Pancreas (tissue), 10 donors: ENCODE measurements around the gene TESMIN. TPM values are rescaled to one million over a fixed set of nuclear protein-coding genes. Genes with fewer than 3 reads are reported as not detected.

Experiments used
- ATAC-seq, 4 donors: fragments of 200-7000 bp; cut with Tn5 transposase; one replicate each; pipeline versions ENCODE4 v1.8.0 to v1.9.1; 2020; ENCODE audit warnings: mild to moderate bottlenecking in 4 of 4, moderate library complexity in 4 of 4
- DNase-seq, 6 donors: peaks; one replicate each; pipeline ENCODE4 v3.0.0-alpha.2; 2020
- FAIRE-seq: peaks from 2 replicates; lab custom pipeline; 2012; peaks lifted over from hg19 to GRCh38; lab: Jason Lieb, UNC
- H3K27ac ChIP-seq, 4 donors: fragments of 200-600 bp; sonication (generic); 1 replicate in 3 of 4; 2 replicates in 1 of 4; pipeline versions ENCODE4 v1.5.0 to v1.8.0; 2020
- H3K27me3 ChIP-seq, 4 donors: fragments of 200-600 bp; one replicate each; pipeline ENCODE4 v1.8.0; 2021
- H3K36me3 ChIP-seq, 3 donors: fragments of 200-600 bp; sonication (generic) in 1 of 3; one replicate each; pipeline versions ENCODE4 v1.5.0 to v1.8.0; 2020 to 2021
- H3K4me1 ChIP-seq, 3 donors: fragments of 200-600 bp; one replicate each; pipeline ENCODE4 v1.8.0; 2021
- H3K4me3 ChIP-seq, 4 donors: fragments of 200-600 bp; sonication (generic) in 2 of 4; one replicate each; pipeline versions ENCODE4 v1.5.0 to v1.8.0; 2020 to 2021
- H3K9me3 ChIP-seq, 4 donors: fragments of 200-600 bp; one replicate each; pipeline ENCODE4 v1.8.0; 2021
- CTCF ChIP-seq, 4 donors: fragments of 200-600 bp; sonication (generic) in 3 of 4; IDR thresholded peaks; one replicate each; pipeline versions ENCODE4 v1.5.0 to v1.8.0; 2021; ENCODE audit warnings: antibody characterized with exemption in 4 of 4
- WGBS, 2 donors: extraction: QIAGEN DNeasy Blood & Tissue Kit; methylation state at CpG; one replicate each; pipeline ENCODE4 v1.1.7; 2013; 5-methylcytosine and 5-hydroxymethylcytosine counted together
- intact Hi-C, 3 donors: fragments of 100-400 bp; cut with DNase I; formaldehyde crosslinking; loops; one replicate each; pipeline versions ENCODE4 v1.11.1 to v1.14.2; 2022
- polyA plus RNA-seq, 2 donors: library from polyadenylated mRNA; stranded (reverse); fragments of 200-250 nt; gene quantifications; one replicate each; pipeline ENCODE4 v1.2.3, GENCODE V29; 2013
- total RNA-seq, 6 donors: library from RNA; stranded (reverse); fragmentation: NEBNext Ultra II Directional in 4 of 6; extraction: Animal tissue kit (Norgen Biotek cat#: 25700) in 4 of 6; gene quantifications; one replicate each; pipeline versions ENCODE4 v1.2.1 to v1.2.4, GENCODE V29; 2021 to 2023
- donor health status: healthy with polysubstance abuse.
- donor health status: DM: no; HTN: no; CAD: no; lungs with moderate emphysema.
- donor health status: DM: no; HTN: no; CAD: no.
- donor health status: control.
- donor health status: control.
- donor health status: Bipolar disorder and iron deficiency.
- donor health status: DM: yes; HTN: yes; CAD: no.
- donor health status: DM: no; HTN: no; CAD: no.
- donor health status: DM: no; HTN: no; CAD: no.
- donor health status: DM: yes; HTN: yes; CAD: no.

Gene TESMIN
- total and polyA plus RNA-seq, 8 donors, result 1.4 to 3.6 (median 1.9) TPM

DNA sequence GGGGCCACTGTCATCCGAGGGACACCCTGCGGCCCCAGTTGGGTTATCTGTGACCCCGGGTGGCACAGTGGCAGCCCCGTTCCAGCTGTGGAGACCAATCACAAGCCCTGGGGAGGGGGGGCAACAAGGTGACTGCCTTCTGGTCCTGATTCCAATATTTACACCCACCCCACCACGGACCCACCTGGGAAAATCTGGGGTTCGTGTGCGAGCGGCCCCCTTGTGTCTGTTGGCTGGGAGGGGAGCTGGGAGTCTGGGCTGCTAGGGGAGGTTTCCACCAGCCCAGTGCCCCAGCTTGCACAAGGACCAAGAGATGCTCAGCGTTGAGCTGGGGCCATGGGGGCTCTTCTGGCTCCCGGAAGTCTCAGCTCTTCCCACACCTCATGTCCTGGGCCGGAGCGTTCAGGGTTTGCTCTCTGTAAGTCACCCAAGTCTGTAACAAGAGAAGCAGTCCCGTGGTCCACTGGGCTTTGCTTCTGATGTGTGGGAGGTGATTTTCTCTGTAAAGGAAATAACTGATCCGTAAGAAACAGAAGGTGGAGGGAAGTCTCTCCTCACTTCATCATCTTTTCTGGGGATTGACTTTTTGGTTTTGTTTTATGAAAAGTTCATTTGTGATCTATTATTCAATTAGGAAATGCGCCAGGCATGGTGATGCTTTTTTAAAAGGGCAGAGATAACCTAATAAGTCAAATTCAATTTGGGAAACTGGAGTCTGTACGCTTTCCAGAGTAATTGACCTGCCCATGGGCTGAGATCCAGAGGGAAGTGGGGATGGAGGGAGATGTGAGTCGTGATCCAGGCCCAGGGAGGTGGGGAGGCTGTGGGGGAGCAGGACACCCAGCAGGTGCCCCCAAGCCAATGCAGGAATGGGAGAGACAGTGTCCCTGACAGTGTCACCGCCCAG is 89.4 kb downstream of the TESMIN start:
- H3K4me1 ChIP-seq, result no peaks in the 10 kb centered on the region
- H3K27ac ChIP-seq, result no peak overlapping the region
- H3K27me3 ChIP-seq, result no peaks in the 10 kb centered on the region
- intact Hi-C loops, result no loop called here
- DNase-seq (no peak), ATAC-seq (no peak), FAIRE-seq (no peak)
- no peaks in the 10 kb centered on the region for H3K9me3 ChIP-seq
- no peak for TF ChIP-seq CTCF (IDR thresholded peaks at IDR 0.05)
- no peaks in the 10 kb centered on the region for H3K36me3 ChIP-seq
- no peak overlapping the region for H3K4me3 ChIP-seq
- 66 to 74% methylated on average over 18 of the region's 18 CpGs for WGBS, 2 donors

DNA sequence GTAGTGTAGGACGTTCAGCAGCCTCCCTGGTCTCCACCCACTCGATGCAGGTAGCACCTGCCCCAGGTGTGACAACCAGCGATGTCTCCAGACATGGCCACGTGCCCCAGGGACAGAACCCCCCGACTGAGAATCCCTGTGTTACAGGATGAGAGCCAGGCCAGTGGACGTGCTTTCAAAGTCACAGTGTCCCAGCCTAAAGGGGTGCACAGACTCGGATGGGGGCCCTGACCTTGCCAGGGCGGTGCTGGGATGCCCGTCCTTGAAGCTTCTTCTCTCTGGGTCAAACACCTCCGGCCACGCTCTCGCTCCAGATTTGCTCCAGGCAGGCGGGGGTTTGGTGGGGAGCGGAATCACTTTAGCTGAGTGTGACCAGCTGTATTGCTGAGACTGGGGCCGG is 90.3 kb downstream of the TESMIN start:
- H3K4me1 ChIP-seq, result no peaks in the 10 kb centered on the region
- H3K4me3 ChIP-seq, result no peak overlapping the region
- no peak overlapping the region for H3K27ac ChIP-seq
- TF ChIP-seq CTCF (IDR thresholded peaks at IDR 0.05), result no peak
- H3K36me3 ChIP-seq, result no peaks in the 10 kb centered on the region
- no peak for ATAC-seq
- no peak for FAIRE-seq
- no peaks in the 10 kb centered on the region for H3K9me3 ChIP-seq
- intact Hi-C loops, result no loop called here
- DNase-seq, result no peak
- WGBS, 2 donors, result 65 to 67% methylated on average over 15 of the region's 15 CpGs
- no peaks in the 10 kb centered on the region for H3K27me3 ChIP-seq

- FAIRE-seq (no peak), DNase-seq (no peak), ATAC-seq (no peak)
- Histone ChIP-seq H3K36me3 (no peaks in the 10 kb centered on the region), H3K4me1 (no peaks in the 10 kb centered on the region), H3K9me3 (no peaks in the 10 kb centered on the region), H3K27ac (no peak overlapping the region), H3K4me3 (no peak overlapping the region), H3K27me3 (no peaks in the 10 kb centered on the region)
- 74 to 81% methylated on average over 18 of the region's 18 CpGs for WGBS, 2 donors
- TF ChIP-seq CTCF (IDR thresholded peaks at IDR 0.05), result no peak
- intact Hi-C loops, result no loop called here
Observed at GRCh38 chr11:68660066-68660810, 91.1 kb downstream of the TESMIN start.

GRCh38 chr11:68659158-68659921 is 92.0 kb downstream of the TESMIN start:
- Histone ChIP-seq H3K36me3 (no peaks in the 10 kb centered on the region), H3K9me3 (no peaks in the 10 kb centered on the region), H3K27me3 (no peaks in the 10 kb centered on the region), H3K4me1 (no peaks in the 10 kb centered on the region), H3K27ac (no peak overlapping the region), H3K4me3 (no peak overlapping the region)
- no peak for TF ChIP-seq CTCF (IDR thresholded peaks at IDR 0.05)
- intact Hi-C loops, result no loop called here
- 55 to 58% methylated on average over 22 of the region's 22 CpGs for WGBS, 2 donors
- no peak for FAIRE-seq
- DNase-seq, result peak in 2 of 6 donors; percentile 29 to 39
- peak in 3 of 4 donors; percentile 44 to 81 (median 69) for ATAC-seq
